ENCODE data around the gene BRD1.
"Not testable (repeated sequence)": the region's sequence is repeated elsewhere in the genome, so short reads cannot be mapped to it uniquely, and the experiment has no call there.

Gene BRD1

GRCh38 chr22:49826603-49827270 lies 936 bp downstream of the BRD1 start:
- CTCF ChIA-PET, result no interaction called here
- peak; percentile 14 for DNase-seq (ENCODE audit: low spot score)
- peak overlapping the region; percentile 71 for H3K27ac ChIP-seq

GRCh38 chr22:49825944-49826602 lies 1.6 kb downstream of the BRD1 start:
- no peak for TF ChIP-seq CTCF (conservative IDR thresholded peaks at IDR 0.05; ENCODE audit: low read depth)
- DNase-seq (ENCODE audit: low spot score), result no peak
- CTCF ChIA-PET, result interaction anchor here (0.6 kb wide), 1 partner anchor 59 kb away, joined by 5 read pairs; no protein-coding TSS in a partner anchor
- H3K27ac ChIP-seq, result peak overlapping the region; percentile 71
- POLR2A ChIA-PET (ENCODE audit: low non-redundant PET), result no interaction called here

More at GRCh38 chr22:49826603-49827270, 936 bp downstream of the BRD1 start:
- POLR2A ChIA-PET (ENCODE audit: low non-redundant PET), result no interaction called here
- TF ChIP-seq CTCF (conservative IDR thresholded peaks at IDR 0.05; ENCODE audit: low read depth), result no peak

- TF ChIP-seq CTCF (conservative IDR thresholded peaks at IDR 0.05; ENCODE audit: low read depth), result no peak
- ChIA-PET CTCF (no interaction called here), POLR2A (ENCODE audit: low non-redundant PET) (no interaction called here)
- no peak for DNase-seq (ENCODE audit: low spot score)
- peak overlapping the region; percentile 71 for H3K27ac ChIP-seq
Observed at GRCh38 chr22:49825436-49825835, 2.2 kb downstream of the BRD1 start.

GRCh38 chr22:49824936-49825335 lies 2.7 kb downstream of the BRD1 start:
- POLR2A ChIA-PET (ENCODE audit: low non-redundant PET), result no interaction called here
- DNase-seq (ENCODE audit: low spot score), result no peak
- H3K27ac ChIP-seq, result peak overlapping the region; percentile 71
- CTCF ChIA-PET, result no interaction called here
- TF ChIP-seq CTCF (conservative IDR thresholded peaks at IDR 0.05; ENCODE audit: low read depth), result no peak

- no peak for DNase-seq (ENCODE audit: low spot score)
- POLR2A ChIA-PET (ENCODE audit: low non-redundant PET), result no interaction called here
- TF ChIP-seq CTCF (conservative IDR thresholded peaks at IDR 0.05; ENCODE audit: low read depth), result no peak
- CTCF ChIA-PET, result no interaction called here
- H3K27ac ChIP-seq, result peak overlapping the region; percentile 71
Observed at GRCh38 chr22:49824185-49824925, 3.3 kb downstream of the BRD1 start.

GRCh38 chr22:49823289-49824045 lies 4.2 kb downstream of the BRD1 start:
- no peak overlapping the region; the same call in 1 of the 2 replicates for H3K27ac ChIP-seq
- CTCF ChIA-PET, result no interaction called here
- POLR2A ChIA-PET (ENCODE audit: low non-redundant PET), result no interaction called here
- DNase-seq (ENCODE audit: low spot score), result no peak
- TF ChIP-seq CTCF (conservative IDR thresholded peaks at IDR 0.05; ENCODE audit: low read depth), result no peak

- POLR2A ChIA-PET (ENCODE audit: low non-redundant PET); DNase-seq (ENCODE audit: low spot score); H3K27ac ChIP-seq: not testable (repeated sequence)
- CTCF ChIA-PET, result interaction anchor here (0.7 kb wide), 1 partner anchor 172 kb away, joined by 3 read pairs; no protein-coding TSS in a partner anchor
Observed at GRCh38 chr22:49821741-49822140, 5.9 kb downstream of the BRD1 start.
